Endometrium (tissue), 2 donors: Measurements from ENCODE around the gene GSTT2B.
A peak's percentile ranks its signal among the peaks of the same experiment; 100 is the strongest.
"Not testable (repeated sequence)": the region's sequence is repeated elsewhere in the genome, so short reads cannot be mapped to it uniquely, and the experiment has no call there.

Experiments
- FAIRE-seq: peaks from 2 replicates; lab custom pipeline; 2012; peaks lifted over from hg19 to GRCh38; lab: Jason Lieb, UNC
- donor health status: control.
- donor health status: control.

The GSTT2B gene

GRCh38 chr22:23939017-23939357, 22.0 kb downstream of the GSTT2B start:
- no peak for FAIRE-seq

GRCh38 chr22:23938328-23939016, 22.5 kb downstream of the GSTT2B start:
- no peak for FAIRE-seq

DNA sequence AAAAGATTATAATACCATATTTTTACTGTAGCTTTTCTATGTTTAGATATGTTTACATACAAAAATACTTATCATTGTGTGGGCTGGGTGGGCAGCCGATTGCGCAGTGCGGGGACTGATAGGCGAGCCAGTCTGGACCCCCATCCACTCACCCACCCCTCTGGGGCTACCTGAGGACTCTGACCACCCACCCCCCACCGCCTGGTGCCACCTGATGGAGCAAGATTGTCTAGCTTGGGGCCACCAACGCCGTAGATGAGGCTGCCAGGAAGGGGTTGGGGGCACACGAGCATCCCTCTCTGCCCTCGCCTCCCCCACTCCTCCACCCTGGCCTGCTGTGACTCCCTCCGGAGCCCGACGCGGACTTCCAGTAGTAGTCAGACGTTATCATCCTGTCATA, 34.4 kb downstream of the GSTT2B start:
- FAIRE-seq: no peak

DNA sequence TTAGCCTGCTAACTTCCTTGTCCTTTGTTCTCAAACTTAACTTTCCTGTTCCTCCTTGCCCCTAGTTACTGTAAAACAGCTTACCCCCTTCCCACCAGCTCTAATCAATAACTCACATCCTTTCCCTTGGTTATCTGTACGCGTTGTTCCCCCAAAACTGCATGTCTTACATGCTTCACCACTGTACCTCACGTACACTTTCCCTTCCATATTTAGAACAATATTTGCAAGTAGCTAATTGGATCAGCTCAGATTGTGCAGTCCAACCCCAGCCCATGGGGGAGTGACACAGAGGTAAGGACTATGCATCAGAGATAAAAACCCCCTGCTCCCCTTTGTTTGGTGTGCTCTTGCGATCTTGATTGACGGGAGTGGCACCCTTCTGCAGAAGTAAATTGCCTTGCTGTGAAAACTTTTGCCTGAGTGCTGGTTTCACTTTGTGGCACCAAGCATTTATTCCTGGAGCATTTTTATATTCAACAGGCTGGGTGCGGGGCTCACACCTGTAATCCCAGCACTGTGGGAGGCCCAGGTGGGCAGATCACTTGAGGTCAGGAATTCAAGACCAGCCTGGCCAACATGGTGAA, 35.9 kb downstream of the GSTT2B start:
- FAIRE-seq: no peak

- FAIRE-seq: no peak
These were observed 38.1 kb downstream of the GSTT2B start for GRCh38 chr22:23922921-23923320.

DNA sequence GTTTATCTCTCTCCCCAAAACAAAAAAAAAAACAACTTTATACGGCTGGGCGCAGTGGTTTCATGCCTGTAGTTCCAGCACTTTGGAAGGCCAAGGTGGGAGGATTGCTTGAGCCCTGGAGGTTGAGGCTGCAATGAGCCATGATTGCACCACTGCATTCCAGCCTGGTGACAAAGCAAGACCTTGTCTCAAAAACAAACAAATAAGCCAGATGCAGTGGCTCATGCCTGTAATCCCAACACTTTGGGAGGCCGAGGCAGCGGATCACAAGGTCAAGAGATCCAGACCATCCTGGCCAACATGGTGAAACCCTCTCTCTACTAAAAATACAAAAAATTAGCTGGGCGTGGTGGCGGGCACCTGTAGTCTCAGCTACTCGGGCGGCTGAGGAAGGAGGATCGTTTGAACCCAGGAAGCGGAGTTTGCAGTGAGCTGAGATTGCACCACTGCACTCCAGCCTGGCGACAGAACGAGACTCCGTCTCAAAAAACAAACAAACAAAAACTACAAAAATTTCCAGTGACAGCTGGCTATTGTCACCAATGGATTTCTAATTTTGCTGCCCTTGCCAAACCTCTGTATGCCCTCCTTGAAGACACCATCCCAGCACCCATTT, 39.3 kb downstream of the GSTT2B start:
- not testable (repeated sequence) for FAIRE-seq

GRCh38 chr22:23920267-23920611, 40.8 kb downstream of the GSTT2B start:
- not testable (repeated sequence) for FAIRE-seq

DNA sequence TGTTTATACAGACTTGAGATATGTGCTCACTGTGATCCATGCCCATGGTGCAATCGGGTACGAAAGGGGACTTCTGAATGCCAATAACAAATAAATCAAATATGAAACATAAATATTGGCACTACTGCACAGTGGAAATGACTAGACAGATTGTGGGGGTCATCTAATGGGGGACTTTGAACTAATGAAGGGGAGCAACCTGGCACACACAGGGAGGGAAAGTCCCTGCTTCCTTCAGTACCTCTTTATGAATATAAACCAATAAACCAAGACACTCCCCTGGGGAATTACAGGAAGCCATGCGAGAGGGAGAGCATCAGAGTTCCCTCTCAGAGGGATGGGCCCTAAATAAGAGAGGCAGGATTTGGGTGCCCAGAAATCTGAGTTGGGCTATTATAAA, 45.7 kb downstream of the GSTT2B start:
- no peak for FAIRE-seq

GRCh38 chr22:23913661-23914353, 47.2 kb downstream of the GSTT2B start:
- peak; percentile 91 for FAIRE-seq

GRCh38 chr22:23913306-23913660, 47.7 kb downstream of the GSTT2B start:
- FAIRE-seq: no peak

DNA sequence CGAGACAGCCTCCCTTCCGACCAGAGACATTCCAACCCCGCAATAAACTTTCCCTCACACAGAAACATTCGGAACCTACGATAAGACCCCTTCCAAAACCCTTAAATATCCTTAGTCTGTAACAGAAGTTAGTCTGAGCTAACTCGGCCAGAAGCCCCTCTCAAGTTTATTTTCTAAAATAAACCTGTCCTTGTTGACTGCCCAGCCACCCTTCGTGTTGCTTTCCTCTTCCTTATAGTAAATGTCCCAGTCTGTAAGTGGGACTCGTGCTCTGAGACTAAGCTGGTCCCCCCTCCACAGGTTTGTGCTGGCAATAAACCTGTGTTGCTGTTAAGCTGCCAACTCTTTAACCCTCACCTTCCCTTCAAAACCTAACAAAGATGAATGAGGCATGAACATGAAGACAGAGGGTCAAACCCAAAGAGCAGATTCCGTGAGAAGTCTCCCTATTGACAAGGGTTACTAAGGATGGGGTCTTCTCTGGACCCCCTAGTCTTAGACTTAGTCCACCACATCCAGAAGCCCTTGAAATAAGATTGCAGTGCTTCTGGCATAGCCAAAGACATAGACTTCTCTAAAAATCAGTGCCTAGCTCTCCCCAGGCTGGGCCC, 48.6 kb downstream of the GSTT2B start:
- no peak for FAIRE-seq

GRCh38 chr22:23911318-23911980, 49.5 kb downstream of the GSTT2B start:
- FAIRE-seq: no peak

GRCh38 chr22:23910496-23911190, 50.4 kb downstream of the GSTT2B start:
- no peak for FAIRE-seq

DNA sequence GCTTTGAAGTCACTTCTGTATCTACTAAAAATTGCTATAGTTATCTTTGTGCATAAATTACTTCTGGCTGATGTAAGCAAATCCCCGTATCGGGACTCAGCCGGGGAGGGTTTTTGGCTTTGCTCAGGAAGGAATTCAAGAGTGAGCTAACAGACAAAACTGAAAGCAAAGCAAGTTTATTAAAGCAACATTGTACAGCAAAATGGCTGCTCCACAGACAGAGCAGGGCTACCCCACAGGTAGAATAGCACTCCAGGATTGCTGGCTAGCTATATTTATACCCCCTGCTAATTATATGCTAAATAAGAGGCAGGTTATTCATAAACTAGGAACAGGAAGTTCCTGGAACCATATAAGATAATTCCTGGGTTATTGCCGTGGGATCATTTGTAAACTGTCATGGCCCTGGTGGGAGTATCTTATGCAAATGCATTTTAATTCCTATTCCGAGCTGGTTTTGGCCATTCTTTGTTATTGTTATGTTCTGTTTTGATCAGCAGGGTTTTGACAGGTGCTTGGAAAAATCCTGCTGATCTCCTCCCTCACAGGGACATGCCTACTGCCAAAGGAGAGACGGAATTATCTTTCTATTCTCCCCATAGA, 51.6 kb downstream of the GSTT2B start:
- no peak for FAIRE-seq

DNA sequence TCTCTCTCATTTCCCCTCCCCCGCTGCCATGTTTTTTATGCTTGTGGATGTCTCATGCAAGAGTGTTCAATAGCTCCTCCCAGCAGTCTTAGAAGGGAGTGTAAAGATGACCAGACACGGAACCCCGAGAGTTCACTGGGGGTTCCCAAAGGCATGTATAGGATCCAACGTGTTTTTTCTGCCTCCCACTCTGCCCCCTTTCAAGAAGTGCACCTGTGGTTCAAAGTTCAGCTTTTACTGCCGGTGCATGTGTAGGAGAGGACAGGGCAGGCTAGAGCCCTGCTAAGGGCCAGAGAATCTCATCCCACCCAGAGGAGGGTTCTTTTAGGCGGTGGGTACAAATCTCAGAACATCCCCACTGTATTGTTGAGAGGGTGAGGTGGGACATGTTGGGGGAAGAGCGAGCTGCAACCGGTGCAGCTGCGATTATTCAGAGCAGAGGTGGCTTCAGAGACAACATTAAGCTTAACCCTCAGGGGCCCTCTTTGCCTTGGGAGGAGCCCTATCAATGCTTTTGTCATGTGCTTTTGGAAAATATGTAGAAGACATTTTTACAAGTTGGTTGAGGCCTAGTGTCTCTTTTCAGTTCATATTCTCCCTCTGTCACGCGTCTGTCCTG, 52.3 kb downstream of the GSTT2B start:
- no peak for FAIRE-seq

DNA sequence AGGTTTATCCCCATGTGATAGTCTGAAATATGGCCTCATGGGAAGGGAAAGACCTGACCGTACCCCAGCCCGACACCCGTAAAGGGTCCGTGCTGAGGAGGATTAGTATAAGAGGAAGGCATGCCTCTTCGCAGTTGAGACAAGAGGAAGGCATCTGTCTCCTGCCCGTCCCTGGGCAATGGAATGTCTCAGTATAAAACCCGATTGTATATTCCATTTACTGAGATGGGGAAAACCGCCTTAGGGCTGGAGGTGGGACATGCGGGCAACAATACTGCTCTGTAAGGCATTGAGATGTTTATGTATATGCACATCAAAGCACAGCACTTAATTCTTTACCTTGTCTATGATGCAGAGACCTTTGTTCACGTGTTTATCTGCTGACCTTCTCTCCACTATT, 53.6 kb downstream of the GSTT2B start:
- FAIRE-seq: not testable (repeated sequence)
